HG03196 (cell line): ENCODE results near the gene SCN10A.

Experiments
- ATAC-seq: cut with Tn5 transposase; IDR thresholded peaks from one replicate; pipeline ENCODE4 v1.9.1; 2021; ENCODE audit not compliant: unreplicated experiment

SCN10A gene

DNA sequence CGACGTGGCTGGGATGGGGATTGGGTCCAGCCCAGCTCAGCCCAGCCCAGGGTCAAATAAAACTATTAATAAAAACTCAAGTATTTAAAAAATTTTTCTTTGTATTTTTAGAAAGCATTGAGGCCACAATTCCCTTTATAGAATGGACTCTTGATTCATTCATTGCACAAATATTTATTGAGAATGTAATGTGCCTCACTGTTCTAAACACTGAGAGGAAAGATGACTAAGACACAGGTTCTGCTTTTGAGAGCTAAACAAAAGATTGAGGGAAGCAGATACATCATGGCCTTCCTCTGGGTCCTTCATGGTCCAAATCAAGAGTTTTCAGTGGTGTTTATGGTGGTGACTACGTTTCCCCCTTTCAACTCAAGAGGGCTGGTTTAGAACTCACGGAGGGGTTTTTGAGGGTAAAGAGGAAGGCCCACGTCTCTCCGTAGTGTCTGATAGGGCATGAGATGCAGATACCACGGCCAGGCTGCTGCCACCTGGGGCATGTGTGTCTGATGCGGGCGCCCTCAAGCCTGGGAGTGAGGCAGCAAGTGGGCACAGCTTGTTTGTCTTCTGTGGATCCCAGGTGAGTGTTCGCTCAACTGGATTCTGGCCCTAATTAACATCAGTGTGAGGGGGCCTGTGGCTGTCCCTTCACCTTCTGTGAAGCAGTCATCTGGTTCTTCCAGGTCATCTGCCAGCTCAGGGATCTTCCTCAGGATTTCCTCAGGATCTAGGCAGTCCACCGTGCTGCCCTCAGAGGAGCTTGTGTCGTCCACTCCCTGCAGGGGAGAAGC lies 93.0 kb downstream of the SCN10A start:
- ATAC-seq, result no peak

GRCh38 chr3:38721207-38721772 lies 94.7 kb downstream of the SCN10A start:
- no peak for ATAC-seq

DNA sequence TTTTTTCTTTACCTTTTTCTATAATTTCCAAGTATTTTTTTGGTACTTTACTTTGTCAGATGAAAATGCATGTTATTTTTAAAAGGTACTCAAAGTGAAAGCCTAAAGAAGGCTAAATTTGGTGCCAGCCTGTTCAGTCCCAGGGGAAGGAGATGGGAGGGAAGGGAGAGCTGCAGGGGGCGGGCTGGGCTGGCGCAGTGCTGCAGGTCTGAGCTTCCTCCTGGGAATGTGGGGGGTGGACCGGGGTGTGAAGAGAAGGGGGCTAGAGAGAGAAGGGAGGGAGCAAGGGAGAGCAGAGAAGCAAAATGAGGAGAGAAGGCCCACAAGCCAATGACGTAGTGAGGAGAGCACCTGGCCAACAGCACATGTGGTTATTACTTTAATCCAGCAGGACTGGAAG lies 95.6 kb downstream of the SCN10A start:
- ATAC-seq, result no peak

GRCh38 chr3:38717355-38718240 lies 98.4 kb downstream of the SCN10A start:
- no peak for ATAC-seq

GRCh38 chr3:38713121-38713520 lies 102.9 kb downstream of the SCN10A start:
- no peak for ATAC-seq

DNA sequence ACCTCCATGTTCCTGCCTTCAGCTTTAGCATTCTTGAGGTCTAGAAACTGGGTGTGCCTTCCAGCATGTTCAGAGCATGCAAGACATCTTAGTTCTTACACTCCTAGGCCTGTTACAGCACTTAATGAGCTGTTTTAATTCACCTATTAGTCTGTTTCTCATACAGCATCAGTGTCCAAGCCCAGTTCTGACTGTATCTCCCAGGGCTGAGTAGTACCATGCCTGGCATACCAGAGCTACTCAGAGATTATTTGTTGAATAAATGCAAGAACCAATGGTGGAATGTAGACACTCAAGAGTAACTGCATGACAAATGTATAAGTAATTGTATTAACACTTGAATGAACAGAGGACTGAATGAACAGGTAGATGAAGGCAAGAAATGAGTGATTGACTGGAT lies 104.7 kb downstream of the SCN10A start:
- ATAC-seq, result no peak

DNA sequence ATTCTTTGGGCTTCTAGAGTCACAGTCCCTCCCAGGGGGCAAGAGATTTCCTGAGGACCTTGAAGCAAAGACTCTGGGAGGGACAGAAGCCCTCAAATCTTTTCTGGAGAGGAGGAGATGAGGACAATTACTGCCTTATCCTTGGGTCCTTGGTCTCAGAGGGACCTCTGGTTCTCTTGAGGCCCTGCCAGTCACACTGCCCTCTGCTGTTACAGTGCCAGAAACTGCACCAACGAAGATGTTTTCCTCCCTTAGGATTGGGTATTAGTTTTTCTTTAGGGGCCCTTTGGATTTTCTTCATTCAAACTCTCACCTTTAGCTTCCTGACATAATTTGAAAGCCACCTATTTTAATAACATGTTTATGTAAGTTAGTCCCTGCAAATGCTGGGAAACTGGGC lies 108.3 kb downstream of the SCN10A start:
- no peak for ATAC-seq

GRCh38 chr3:38706961-38707360 lies 109.1 kb downstream of the SCN10A start:
- ATAC-seq, result no peak

- no peak for ATAC-seq
Measured at GRCh38 chr3:38702231-38702630, 113.8 kb downstream of the SCN10A start.

DNA sequence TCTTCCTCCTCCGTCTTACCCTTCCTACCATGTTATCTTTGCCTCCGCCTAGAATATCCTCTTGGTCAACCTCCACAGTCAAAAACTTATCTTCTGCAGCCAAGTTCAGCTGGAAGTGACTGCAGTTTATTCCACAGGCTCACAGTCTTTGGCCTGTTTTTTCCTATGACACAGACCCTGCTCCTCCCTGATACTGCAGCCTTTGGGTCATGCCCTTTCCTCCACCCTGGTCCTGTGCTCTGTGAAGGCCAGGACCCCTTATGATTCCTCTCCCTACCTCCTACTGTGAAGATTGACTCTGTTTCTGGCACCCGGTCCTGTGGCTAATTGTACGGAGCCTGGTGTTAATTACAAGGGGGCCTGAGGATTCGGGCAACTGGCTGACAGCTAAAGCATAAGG lies 117.3 kb downstream of the SCN10A start:
- ATAC-seq, result no peak

DNA sequence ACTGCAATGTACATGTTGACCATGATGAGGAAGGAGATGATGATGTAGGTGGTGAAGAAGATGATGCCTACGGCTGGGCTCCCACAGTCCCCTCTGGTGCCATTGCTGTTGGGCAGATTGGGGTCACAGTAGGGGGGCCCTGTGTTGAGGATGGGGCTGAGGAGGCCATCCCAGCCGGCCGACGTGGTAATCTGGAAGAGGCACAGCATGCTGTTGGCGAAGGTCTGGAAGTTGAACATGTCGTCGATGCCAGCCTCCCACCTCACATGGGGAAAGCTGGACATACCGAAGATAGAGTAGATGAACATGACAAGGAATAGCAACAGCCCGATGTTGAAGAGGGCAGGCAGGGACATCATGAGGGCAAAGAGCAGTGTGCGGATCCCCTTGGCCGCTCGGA lies 118.0 kb downstream of the SCN10A start:
- ATAC-seq, result no peak

DNA sequence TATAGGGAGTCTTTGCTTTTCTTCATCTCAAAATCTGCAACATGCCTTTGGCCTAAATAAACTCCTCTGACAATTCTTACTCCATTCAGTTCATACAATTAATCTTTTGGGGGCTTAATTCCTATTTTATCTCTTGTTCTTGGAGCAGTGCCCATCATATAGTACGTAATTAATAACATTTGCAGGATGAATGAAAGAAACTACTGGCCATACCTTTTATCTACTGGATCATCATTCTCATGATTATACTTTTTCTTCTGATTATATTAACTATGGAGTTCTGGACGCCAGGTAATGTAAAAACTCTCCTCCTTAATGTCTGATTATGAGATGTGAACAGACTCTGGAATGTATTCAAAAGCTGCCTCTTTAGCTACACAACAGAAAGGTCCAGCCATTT lies 120.0 kb downstream of the SCN10A start:
- no peak for ATAC-seq

- no peak for ATAC-seq
Measured at GRCh38 chr3:38690185-38690584, 125.8 kb downstream of the SCN10A start.

DNA sequence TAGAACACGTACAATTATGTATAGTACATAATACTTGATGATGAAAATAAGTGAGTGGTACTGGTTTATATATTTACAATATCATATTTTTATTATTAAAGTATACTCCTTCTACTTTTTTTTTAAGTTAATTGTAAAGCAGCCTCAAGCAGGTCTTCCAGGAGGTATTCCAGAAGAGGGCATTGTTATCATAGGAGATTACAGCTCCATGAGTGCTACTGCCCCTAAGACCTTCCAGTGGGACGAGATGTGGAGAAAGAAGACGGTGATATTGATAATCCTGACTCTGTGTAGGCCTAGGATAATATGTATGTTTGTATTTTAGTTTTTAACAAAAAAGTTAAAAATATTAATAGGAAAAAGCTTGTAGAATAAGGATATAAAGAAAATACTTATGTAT lies 126.2 kb downstream of the SCN10A start:
- no peak for ATAC-seq

- ATAC-seq, result no peak
Measured at GRCh38 chr3:38689346-38689745, 126.7 kb downstream of the SCN10A start.

GRCh38 chr3:38687321-38687720 lies 128.7 kb downstream of the SCN10A start:
- ATAC-seq, result no peak

GRCh38 chr3:38684546-38684945 lies 131.5 kb downstream of the SCN10A start:
- no peak for ATAC-seq

- no peak for ATAC-seq
Measured at GRCh38 chr3:38669668-38670067, 146.3 kb downstream of the SCN10A start.

- no peak for ATAC-seq
Measured at GRCh38 chr3:38662544-38662943, 153.5 kb downstream of the SCN10A start.

- no peak for ATAC-seq
Measured at GRCh38 chr3:38658841-38659240, 157.2 kb downstream of the SCN10A start.

DNA sequence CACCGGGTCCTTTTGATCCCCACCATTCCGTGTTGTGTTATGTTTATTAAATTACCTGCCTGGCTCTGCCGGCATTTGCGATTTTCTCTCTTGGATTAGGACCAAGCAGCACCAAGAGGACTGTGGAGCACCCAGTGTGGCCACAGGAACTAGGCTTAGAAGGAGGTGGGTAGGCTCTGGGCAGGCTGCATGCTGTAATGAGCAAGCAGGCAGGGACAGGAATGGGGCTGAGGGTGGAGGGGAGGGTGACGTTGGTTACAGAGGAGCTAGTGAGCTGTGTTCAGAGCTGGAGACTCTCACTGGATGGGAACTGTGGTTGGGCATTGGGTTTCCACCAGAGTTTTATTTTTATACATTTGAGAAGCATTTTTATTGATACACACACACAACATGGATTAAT lies 158.6 kb downstream of the SCN10A start:
- ATAC-seq, result no peak
